Measurements from ENCODE around the gene ZNF536.

The ZNF536 gene

GRCh38 chr19:30570194-30570593, 198.0 kb downstream of the ZNF536 start:
- DNase-seq = no peak

- no peak for DNase-seq
These were observed 205.4 kb downstream of the ZNF536 start for GRCh38 chr19:30577551-30578105.

- no peak for DNase-seq
These were observed 207.2 kb downstream of the ZNF536 start for GRCh38 chr19:30579419-30579818.

GRCh38 chr19:30580673-30581072, 208.5 kb downstream of the ZNF536 start:
- DNase-seq = no peak

GRCh38 chr19:30584090-30584489, 211.9 kb downstream of the ZNF536 start:
- DNase-seq = no peak

GRCh38 chr19:30587869-30588268, 215.7 kb downstream of the ZNF536 start:
- no peak for DNase-seq

- no peak for DNase-seq
These were observed 218.5 kb downstream of the ZNF536 start for GRCh38 chr19:30590596-30591229.

GRCh38 chr19:30593356-30593755, 221.2 kb downstream of the ZNF536 start:
- no peak for DNase-seq

- no peak for DNase-seq
These were observed 222.0 kb downstream of the ZNF536 start for GRCh38 chr19:30593975-30594745.

GRCh38 chr19:30596268-30596667, 224.1 kb downstream of the ZNF536 start:
- DNase-seq = no peak

- DNase-seq = no peak
These were observed 224.7 kb downstream of the ZNF536 start for GRCh38 chr19:30596813-30597399.

- no peak for DNase-seq
These were observed 226.5 kb downstream of the ZNF536 start for GRCh38 chr19:30598688-30599087.

- DNase-seq = no peak
These were observed 230.6 kb downstream of the ZNF536 start for GRCh38 chr19:30602661-30603350.

GRCh38 chr19:30604657-30605056, 232.5 kb downstream of the ZNF536 start:
- no peak for DNase-seq

GRCh38 chr19:30605333-30605732, 233.1 kb downstream of the ZNF536 start:
- DNase-seq = no peak

- no peak for DNase-seq
These were observed 234.2 kb downstream of the ZNF536 start for GRCh38 chr19:30606114-30607050.

Measured in CD4-positive, alpha-beta T cell treated with Interleukin-17A for 4 hours (primary cell).